Measurements from ENCODE around the gene IQCB1.

DNA sequence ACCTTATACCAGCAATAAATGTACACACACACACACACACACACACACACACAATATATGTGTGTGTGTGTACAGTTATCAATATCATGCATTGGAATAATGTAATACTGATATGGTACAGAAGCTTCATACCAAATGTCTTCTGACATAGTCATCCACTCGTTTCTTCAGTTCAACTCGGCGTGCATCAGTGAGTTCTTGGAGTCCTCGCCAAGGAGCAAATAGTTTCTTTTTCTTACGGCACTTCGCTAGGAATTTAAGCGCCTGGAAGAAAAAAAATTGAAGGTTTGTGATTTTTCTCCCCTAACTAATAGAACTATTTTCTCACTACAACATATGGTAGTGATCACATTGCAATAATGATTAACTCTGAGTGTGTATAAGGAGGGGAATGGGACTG lies 53.2 kb downstream of the IQCB1 start:
- TF ChIP-seq, protein P1, sequence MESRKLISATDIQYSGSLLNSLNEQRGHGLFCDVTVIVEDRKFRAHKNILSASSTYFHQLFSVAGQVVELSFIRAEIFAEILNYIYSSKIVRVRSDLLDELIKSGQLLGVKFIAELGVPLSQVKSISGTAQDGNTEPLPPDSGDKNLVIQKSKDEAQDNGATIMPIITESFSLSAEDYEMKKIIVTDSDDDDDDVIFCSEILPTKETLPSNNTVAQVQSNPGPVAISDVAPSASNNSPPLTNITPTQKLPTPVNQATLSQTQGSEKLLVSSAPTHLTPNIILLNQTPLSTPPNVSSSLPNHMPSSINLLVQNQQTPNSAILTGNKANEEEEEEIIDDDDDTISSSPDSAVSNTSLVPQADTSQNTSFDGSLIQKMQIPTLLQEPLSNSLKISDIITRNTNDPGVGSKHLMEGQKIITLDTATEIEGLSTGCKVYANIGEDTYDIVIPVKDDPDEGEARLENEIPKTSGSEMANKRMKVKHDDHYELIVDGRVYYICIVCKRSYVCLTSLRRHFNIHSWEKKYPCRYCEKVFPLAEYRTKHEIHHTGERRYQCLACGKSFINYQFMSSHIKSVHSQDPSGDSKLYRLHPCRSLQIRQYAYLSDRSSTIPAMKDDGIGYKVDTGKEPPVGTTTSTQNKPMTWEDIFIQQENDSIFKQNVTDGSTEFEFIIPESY (CRISPR knock-in tag; IDR thresholded peaks at IDR 0.05) = no peak
- TF ChIP-seq NR2C2 (CRISPR knock-in tag; IDR thresholded peaks at IDR 0.05) (no peak), NR2C2 (tag; IDR thresholded peaks at IDR 0.05) (no peak), E2F3 (CRISPR knock-in tag; IDR thresholded peaks at IDR 0.05) (no peak), TAF1 (IDR thresholded peaks at IDR 0.05; ENCODE audit: control insufficient read depth, extremely low read depth, insufficient read depth, low read length, severe bottlenecking) (no peak)
- TF ChIP-seq, protein P2, sequence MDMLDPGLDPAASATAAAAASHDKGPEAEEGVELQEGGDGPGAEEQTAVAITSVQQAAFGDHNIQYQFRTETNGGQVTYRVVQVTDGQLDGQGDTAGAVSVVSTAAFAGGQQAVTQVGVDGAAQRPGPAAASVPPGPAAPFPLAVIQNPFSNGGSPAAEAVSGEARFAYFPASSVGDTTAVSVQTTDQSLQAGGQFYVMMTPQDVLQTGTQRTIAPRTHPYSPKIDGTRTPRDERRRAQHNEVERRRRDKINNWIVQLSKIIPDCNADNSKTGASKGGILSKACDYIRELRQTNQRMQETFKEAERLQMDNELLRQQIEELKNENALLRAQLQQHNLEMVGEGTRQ (CRISPR knock-in tag; IDR thresholded peaks at IDR 0.05) = no peak
- TF ChIP-seq, protein P3, sequence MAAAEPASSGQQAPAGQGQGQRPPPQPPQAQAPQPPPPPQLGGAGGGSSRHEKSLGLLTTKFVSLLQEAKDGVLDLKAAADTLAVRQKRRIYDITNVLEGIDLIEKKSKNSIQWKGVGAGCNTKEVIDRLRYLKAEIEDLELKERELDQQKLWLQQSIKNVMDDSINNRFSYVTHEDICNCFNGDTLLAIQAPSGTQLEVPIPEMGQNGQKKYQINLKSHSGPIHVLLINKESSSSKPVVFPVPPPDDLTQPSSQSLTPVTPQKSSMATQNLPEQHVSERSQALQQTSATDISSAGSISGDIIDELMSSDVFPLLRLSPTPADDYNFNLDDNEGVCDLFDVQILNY (CRISPR knock-in tag; IDR thresholded peaks at IDR 0.05) = no peak

Measured in K562 (cell line).